A549 (cell line): ENCODE measurements around the gene KSR2.

Experiments used
- BCL3 ChIP-seq: fragments of >200 bp; sonication (Bioruptor Twin); formaldehyde crosslinking; IDR thresholded peaks from 3 replicates; pipeline ENCODE4 v1.6.1; 2016
- BHLHE40 ChIP-seq: IDR thresholded peaks from 2 replicates; pipeline ENCODE4 v1.6.1; 2012; ENCODE audit warnings: low read depth, low read length, inconsistent platforms
- CHD4 ChIP-seq: fragments of 200-600 bp; sonication (generic); IDR thresholded peaks from 2 replicates; pipeline ENCODE4 v1.6.1; 2016; ENCODE audit warnings: antibody characterized with exemption, mild to moderate bottlenecking, borderline replicate concordance
- EP300 ChIP-seq, 2 experiments: fragments of >200 bp; sonication (Bioruptor Twin); formaldehyde crosslinking; IDR thresholded peaks; 2 replicates in 1 of 2; 3 replicates in 1 of 2; pipeline ENCODE4 v1.6.1; 2016 to 2017
- HMGXB4 ChIP-seq: fragments of 250-450 bp; sonication (Bioruptor Pico); IDR thresholded peaks from 2 replicates; pipeline ENCODE4 v1.5.0; 2021; ENCODE audit warnings: mild to moderate bottlenecking, moderate library complexity, borderline replicate concordance
- POLR2A ChIP-seq: IDR thresholded peaks from 2 replicates; pipeline ENCODE4 v1.6.1; 2012; ENCODE audit warnings: mild to moderate bottlenecking, low read length
- USF2 ChIP-seq: fragments of 450-650 bp; IDR thresholded peaks from 2 replicates; pipeline ENCODE4 v1.6.1; 2014; ENCODE audit warnings: antibody characterized with exemption
- TF ChIP-seq, protein P1 (sequence below): fragments of >200 bp; sonication (Bioruptor Twin); formaldehyde crosslinking; IDR thresholded peaks from 3 replicates; pipeline ENCODE4 v1.5.1; 2016

DNA sequence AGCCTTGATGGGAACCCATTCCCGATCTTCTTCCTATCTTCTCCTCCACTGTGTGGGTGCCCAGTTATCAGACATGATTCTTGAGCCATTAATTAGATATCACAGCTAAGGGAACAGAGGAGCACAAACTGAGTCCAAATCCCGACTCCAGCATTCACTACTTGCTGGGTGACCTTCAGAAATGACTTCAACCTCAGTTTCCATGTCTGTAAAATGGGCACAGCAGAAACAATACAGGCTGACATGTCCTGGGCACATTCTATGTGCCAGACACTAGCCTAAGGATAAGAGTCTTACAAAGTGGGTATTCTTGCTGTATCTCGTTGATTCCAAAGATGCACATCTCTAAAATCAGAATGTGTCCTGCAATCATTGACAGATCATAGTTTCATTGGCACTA, 478.7 kb downstream of the KSR2 start:
- no peak for TF ChIP-seq POLR2A
- TF ChIP-seq, protein P1, sequence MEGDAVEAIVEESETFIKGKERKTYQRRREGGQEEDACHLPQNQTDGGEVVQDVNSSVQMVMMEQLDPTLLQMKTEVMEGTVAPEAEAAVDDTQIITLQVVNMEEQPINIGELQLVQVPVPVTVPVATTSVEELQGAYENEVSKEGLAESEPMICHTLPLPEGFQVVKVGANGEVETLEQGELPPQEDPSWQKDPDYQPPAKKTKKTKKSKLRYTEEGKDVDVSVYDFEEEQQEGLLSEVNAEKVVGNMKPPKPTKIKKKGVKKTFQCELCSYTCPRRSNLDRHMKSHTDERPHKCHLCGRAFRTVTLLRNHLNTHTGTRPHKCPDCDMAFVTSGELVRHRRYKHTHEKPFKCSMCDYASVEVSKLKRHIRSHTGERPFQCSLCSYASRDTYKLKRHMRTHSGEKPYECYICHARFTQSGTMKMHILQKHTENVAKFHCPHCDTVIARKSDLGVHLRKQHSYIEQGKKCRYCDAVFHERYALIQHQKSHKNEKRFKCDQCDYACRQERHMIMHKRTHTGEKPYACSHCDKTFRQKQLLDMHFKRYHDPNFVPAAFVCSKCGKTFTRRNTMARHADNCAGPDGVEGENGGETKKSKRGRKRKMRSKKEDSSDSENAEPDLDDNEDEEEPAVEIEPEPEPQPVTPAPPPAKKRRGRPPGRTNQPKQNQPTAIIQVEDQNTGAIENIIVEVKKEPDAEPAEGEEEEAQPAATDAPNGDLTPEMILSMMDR: no peak
- TF ChIP-seq USF2: no peak
- TF ChIP-seq BHLHE40: no peak
- no peak for TF ChIP-seq CHD4
- no peak for TF ChIP-seq BCL3
- no peak for TF ChIP-seq HMGXB4
- no peak for TF ChIP-seq EP300 (IDR thresholded peaks at IDR 0.05)
